ENCODE data around the gene PIP4K2A. TPM values are rescaled to one million over a fixed set of nuclear protein-coding genes. Genes with fewer than 3 reads are reported as not detected.
"Not testable (repeated sequence)": the region's sequence is repeated elsewhere in the genome, so short reads cannot be mapped to it uniquely, and the experiment has no call there.

Gene PIP4K2A
- total RNA-seq: 100 to 1,000 TPM; 161 to 163 TPM

DNA sequence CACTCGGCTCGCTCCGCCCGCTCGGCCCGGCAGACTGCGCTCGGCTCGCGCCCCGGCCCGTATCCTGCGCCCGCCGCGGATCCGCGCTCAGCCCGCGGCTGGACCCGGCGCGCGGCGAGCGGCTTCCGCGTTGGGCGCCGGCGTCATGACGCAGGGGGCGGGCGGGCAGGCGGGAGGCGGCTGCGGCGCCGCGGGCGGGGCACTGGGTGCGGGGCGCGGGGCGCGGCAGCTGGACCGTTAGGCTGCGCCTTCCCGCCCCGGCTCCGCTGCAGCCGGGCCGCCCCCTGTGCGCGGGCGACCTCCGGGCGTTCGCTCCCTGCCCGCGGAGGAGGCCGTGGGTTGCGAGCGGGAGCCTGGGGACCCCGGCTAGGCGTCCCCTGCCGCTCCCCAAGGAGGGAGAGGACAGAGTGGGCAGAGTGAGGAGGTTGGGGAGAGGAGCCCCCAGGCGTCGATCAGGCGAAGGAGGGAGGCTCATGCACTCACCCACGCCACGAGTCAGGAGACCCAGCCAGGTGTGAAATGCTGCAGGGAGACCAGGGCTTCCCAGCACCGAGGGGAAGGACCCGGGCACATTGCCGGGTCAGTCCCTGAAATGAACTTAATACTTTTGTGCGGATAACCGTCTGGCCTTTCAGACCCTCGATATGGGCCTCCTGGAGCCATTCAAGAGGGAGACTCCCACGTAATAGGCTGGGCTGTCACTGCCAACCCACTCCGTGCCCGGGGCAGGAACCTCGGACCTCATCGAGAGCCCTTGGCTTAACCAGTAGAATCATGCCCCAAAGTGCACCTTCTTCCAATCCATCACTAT, at the start of gene PIP4K2A:
TSS of gene PIP4K2A (minus strand) at position 100 of the 811 bp plus-strand sequence. CDS start 252 bp downstream, outside the sequence.
- Mint-ChIP-seq H3K4me3 (peak within 1 kb of the TSS; percentile 91), H3K4me1 (peaks cover 31% of the 10 kb centered on the region), H3K36me3 (ENCODE audit: low read depth) (peaks cover 13% of the 10 kb centered on the region), H3K27me3 (peaks cover 5% of the 10 kb centered on the region), H3K27ac (peak within 1 kb of the TSS; percentile 91), H3K9me3 (no peaks in the 10 kb centered on the region)
- CTCF ChIA-PET: interaction anchor here (0.8 to 1.5 kb wide), 2 partner anchors 10 to 18 kb away, joined by 3 to 4 read pairs; no protein-coding TSS in a partner anchor
- POLR2A ChIA-PET: no interaction called here
- DNase-seq: peak; percentile 75

DNA sequence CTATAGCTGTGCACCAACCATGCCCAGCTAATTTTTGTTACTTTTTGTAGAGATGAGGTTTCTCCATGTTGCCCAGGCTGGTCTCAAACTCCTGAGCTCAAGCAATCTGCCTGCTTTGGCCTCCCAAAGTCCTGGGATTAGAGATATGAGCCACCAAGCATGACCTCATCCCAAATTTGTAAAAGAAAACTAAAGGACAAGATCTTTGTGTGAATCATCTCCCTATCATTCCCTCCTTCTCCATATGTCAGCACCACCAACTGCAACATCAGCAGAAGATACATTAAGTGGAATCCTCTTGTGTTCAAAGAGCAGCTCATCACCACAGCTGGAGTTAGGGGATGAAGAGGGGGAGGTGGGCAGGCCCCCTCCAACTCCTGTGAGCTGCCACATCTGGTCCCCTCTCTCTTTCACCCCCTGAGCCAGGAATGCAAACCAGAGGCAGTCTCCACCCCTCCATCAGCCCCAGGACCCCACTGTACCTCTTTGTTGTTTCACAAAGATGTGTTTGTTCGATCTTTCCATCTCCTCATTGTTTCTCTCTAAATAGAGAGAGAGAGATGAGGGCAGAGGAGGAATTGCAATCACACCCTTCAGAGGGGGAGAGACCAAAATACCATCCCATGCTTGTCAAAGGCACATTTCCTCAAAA, 47.3 kb upstream of the PIP4K2A start:
- ChIA-PET POLR2A (no interaction called here), CTCF (no interaction called here)
- no peak for DNase-seq
- Mint-ChIP-seq H3K27ac (no peak overlapping the region), H3K9me3 (no peaks in the 10 kb centered on the region), H3K4me3 (no peak overlapping the region), H3K4me1 (no peaks in the 10 kb centered on the region), H3K36me3 (ENCODE audit: low read depth) (no peaks in the 10 kb centered on the region), H3K27me3 (no peaks in the 10 kb centered on the region)

DNA sequence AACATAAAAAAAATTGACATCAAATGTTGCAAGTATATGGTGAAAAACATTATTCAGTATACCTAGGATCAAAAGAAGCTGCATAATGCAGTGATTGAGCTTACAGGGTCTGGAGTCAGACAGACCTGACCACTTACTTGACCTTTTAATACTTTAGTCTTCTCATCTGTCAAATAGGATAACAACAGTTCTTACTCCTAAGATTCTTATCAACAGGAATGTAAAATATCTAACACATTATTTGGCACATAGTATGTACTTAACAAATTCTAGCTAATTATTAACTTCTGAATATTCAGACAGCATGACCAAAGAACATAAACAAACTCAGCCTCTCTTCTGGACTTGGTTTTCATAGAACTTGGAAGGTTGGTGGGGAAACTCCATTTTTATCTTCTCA, 45.6 kb upstream of the PIP4K2A start:
- no peak for DNase-seq
- CTCF ChIA-PET: no interaction called here
- Mint-ChIP-seq H3K4me1 (no peaks in the 10 kb centered on the region), H3K4me3 (no peak overlapping the region), H3K27ac (no peak overlapping the region), H3K36me3 (ENCODE audit: low read depth) (no peaks in the 10 kb centered on the region), H3K27me3 (no peaks in the 10 kb centered on the region), H3K9me3 (no peaks in the 10 kb centered on the region)
- POLR2A ChIA-PET: no interaction called here

DNA sequence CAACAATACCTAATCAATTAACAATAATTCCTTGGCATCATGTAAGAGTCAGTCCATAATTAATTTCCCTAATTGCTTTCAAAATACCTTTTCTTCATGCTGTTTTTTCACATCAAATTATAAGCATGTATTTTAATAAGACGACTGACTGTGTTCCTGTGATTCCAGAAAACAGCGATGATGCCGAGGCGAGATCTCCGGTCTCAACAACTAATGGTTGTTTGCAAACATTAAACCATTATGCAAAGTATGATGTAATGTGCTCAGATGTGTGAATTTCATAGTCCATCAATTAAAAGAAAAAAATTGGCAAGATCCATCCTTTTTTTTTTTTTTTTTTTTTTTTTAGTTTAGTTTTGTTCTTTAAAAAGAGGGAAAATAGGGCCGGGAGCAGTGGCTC, 44.5 kb upstream of the PIP4K2A start:
- Mint-ChIP-seq H3K4me1 (no peaks in the 10 kb centered on the region), H3K9me3 (no peaks in the 10 kb centered on the region), H3K27me3 (no peaks in the 10 kb centered on the region), H3K36me3 (ENCODE audit: low read depth) (no peaks in the 10 kb centered on the region), H3K4me3 (no peak overlapping the region), H3K27ac (no peak overlapping the region)
- POLR2A ChIA-PET: no interaction called here
- no peak for DNase-seq
- CTCF ChIA-PET: no interaction called here

DNA sequence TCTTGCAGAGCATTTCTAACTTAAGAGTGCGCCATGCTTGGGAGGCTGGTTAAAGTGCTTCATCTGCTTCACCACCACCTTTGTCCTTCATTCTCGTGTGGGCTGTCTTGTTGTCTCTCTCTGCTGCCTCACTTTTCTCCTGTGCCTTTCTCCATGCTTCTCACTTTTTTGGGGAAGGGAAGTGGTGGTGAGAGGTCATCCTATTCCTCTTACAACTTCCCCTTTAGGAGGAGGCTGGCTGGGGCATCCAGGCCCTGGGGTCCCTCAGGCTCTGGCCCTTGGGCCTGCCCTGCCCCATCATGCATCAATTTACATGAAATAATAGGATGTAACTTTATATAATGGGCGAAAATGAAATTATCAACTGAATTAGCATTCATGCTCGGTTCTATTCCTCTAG, 39.9 kb upstream of the PIP4K2A start:
- ChIA-PET CTCF (no interaction called here), POLR2A (no interaction called here)
- H3K4me1 Mint-ChIP-seq: peaks cover 4% of the 10 kb centered on the region
- H3K36me3 Mint-ChIP-seq (ENCODE audit: low read depth): no peaks in the 10 kb centered on the region
- H3K4me3 Mint-ChIP-seq: no peak overlapping the region
- H3K9me3 Mint-ChIP-seq: no peaks in the 10 kb centered on the region
- DNase-seq: no peak
- no peaks in the 10 kb centered on the region for H3K27me3 Mint-ChIP-seq
- H3K27ac Mint-ChIP-seq: no peak overlapping the region

DNA sequence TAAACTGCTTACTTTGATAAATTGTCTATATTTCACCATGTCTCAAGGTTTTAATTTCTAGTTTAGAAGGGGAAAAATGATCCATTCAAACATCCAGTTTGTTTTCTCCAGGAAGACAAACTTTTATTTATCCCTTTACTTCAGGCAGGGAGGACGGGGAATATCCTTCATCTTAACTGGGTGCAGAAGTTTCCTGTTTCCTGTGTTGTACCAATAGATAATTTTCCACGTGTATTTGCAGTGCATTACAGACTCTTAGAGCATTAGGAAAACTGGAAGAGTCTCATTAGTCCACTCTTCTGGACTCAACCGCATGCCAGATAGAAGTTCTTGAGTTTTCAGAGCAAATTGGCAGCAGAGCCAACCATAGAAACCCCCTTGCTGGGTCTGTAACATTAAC, 39.4 kb upstream of the PIP4K2A start:
- peaks cover 4% of the 10 kb centered on the region for H3K4me1 Mint-ChIP-seq
- no peak for DNase-seq
- H3K9me3 Mint-ChIP-seq: no peaks in the 10 kb centered on the region
- no peak overlapping the region for H3K27ac Mint-ChIP-seq
- no peaks in the 10 kb centered on the region for H3K36me3 Mint-ChIP-seq (ENCODE audit: low read depth)
- ChIA-PET POLR2A (no interaction called here), CTCF (no interaction called here)
- H3K4me3 Mint-ChIP-seq: no peak overlapping the region
- H3K27me3 Mint-ChIP-seq: no peaks in the 10 kb centered on the region

DNA sequence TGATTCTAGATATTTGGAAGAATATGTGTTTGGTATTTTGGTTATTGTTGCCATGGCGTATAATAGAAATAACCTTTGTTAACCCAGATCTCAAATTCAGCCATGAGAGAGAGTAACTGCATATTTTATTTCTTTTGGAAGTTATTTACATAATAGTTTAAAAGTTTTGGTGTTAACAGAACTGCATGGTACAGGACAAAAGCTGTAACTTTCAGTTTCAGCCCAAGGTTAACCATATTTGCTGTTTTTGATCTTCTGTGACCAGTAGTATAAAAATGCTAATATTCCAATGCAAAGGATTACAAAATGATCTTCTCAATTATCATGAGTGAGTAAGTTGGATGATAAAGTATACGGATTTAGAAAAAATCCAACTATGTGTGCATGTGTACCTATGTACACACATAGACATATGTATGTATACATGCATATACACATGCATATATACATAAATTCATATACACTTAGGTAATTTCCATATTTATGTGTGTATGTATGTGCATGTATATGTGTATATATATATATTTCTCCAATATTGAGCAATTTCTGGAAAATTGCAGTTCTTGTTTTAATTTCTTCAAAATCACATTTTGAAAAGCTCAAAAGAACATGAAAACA, 38.0 kb upstream of the PIP4K2A start:
- Mint-ChIP-seq H3K4me3 (no peak overlapping the region), H3K27me3 (no peaks in the 10 kb centered on the region), H3K4me1 (peaks cover 4% of the 10 kb centered on the region), H3K27ac (no peak overlapping the region), H3K9me3 (no peaks in the 10 kb centered on the region), H3K36me3 (ENCODE audit: low read depth) (no peaks in the 10 kb centered on the region)
- CTCF ChIA-PET: no interaction called here
- no peak for DNase-seq
- POLR2A ChIA-PET: no interaction called here

DNA sequence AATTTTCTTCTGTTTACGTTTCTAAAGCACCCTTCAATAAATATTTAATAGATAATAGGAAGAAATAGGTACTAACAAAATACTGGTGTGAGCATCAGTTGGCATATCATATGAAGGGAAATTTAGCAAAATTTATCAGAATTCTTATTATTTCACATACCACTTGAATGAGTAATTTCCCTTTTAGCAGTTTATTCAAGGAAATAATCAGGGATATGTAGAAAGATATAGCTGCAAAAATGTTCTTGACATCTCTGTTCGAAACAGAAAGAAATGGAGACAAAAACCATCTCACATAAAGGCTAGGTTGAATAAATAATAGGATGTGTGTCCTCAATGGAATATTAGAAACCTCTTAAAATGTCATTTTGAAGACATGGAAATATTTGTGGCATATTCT, 35.8 kb upstream of the PIP4K2A start:
- POLR2A ChIA-PET: no interaction called here
- no peaks in the 10 kb centered on the region for H3K36me3 Mint-ChIP-seq (ENCODE audit: low read depth)
- H3K4me3 Mint-ChIP-seq: no peak overlapping the region
- H3K27me3 Mint-ChIP-seq: no peaks in the 10 kb centered on the region
- peaks cover 4% of the 10 kb centered on the region for H3K4me1 Mint-ChIP-seq
- H3K27ac Mint-ChIP-seq: no peak overlapping the region
- CTCF ChIA-PET: no interaction called here
- no peak for DNase-seq
- H3K9me3 Mint-ChIP-seq: no peaks in the 10 kb centered on the region

DNA sequence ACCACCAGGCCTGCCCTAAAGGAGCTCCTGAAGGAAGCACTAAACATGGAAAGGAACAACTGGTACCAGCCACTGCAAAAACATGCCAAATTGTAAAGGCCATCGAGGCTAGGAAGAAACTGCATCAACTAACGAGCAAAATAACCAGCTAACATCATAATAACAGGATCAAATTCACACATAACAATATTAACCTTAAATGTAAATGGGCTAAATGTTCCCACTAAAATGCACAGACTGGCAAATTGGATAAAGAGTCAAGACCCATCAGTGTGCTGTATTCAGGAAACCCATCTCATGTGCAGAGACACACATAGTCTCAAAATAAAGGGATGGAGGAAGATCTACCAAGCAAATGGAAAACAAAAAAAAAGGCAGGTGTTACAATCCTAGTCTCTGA, 30.5 kb upstream of the PIP4K2A start:
- H3K4me1 Mint-ChIP-seq; DNase-seq; CTCF ChIA-PET; H3K27ac Mint-ChIP-seq; H3K36me3 Mint-ChIP-seq (ENCODE audit: low read depth); POLR2A ChIA-PET; H3K27me3 Mint-ChIP-seq; H3K4me3 Mint-ChIP-seq; H3K9me3 Mint-ChIP-seq: not testable (repeated sequence)

DNA sequence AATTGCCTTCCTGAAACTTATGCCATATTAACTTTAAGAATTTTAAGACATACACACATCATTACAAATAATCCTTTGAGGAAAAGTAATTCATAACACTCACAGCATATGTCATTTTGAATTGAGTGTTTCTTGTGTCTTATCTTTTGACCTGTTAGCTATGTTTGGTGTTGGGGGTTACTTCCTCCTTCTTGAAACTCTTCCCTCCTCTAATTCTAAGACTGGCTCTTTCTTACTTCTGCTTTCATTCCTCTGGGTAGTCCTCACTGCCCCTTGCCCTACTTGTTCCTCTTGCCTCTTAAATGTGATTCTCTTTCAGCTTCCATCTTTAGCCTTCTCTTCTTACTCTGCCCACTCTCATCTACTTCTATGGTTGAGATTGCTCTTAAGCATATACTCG, 28.3 kb upstream of the PIP4K2A start:
- no peaks in the 10 kb centered on the region for H3K36me3 Mint-ChIP-seq (ENCODE audit: low read depth)
- POLR2A ChIA-PET: no interaction called here
- no peak overlapping the region for H3K27ac Mint-ChIP-seq
- H3K4me1 Mint-ChIP-seq: no peaks in the 10 kb centered on the region
- DNase-seq: no peak
- H3K27me3 Mint-ChIP-seq: no peaks in the 10 kb centered on the region
- peaks cover 2% of the 10 kb centered on the region for H3K9me3 Mint-ChIP-seq
- CTCF ChIA-PET: interaction anchor here (0.6 to 0.7 kb wide), 2 partner anchors 204 to 1831 kb away, joined by 3 to 5 read pairs; no protein-coding TSS in a partner anchor
- H3K4me3 Mint-ChIP-seq: no peak overlapping the region

DNA sequence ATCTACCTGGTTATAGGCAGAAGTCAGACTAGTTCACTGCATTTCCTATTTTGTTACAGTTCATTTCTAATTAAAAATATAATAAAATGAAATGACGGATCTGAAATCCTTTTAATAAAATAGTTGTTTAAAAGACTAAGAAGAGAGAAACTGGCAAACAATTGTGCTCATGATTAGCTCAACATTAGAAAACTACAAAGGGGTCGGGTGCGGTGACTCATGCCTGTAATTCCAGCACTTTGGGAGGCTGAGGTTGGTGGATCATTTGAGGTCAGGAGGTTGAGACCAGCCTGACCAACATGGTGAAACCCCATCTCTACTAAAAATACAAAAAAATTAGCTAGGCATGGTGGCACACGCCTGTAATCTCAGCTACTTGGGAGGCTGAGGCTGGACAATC, 27.3 kb upstream of the PIP4K2A start:
- H3K4me1 Mint-ChIP-seq; H3K36me3 Mint-ChIP-seq (ENCODE audit: low read depth); H3K4me3 Mint-ChIP-seq; H3K27ac Mint-ChIP-seq; POLR2A ChIA-PET; CTCF ChIA-PET; H3K9me3 Mint-ChIP-seq; DNase-seq; H3K27me3 Mint-ChIP-seq: not testable (repeated sequence)

DNA sequence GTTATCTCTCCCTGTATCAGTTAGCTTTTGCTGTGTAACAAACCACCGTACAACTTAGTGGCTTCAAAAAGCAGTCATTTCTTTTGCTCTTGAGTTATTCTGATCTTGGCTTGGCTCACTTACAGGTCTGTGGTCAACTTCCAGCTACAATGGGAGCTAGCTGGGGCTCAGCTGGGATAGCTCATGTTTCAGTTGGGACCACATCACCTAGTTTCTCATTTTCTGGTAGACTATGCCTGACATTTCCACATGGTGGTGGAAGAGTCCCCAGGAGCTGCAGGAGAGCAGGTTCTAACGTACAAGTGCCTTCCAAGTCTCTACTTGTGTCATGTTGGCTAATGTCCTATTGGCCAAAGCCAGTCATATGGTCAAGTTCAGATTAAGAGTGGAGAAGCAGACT, 25.8 kb upstream of the PIP4K2A start:
- H3K4me3 Mint-ChIP-seq: no peak overlapping the region
- no peaks in the 10 kb centered on the region for H3K36me3 Mint-ChIP-seq (ENCODE audit: low read depth)
- H3K27me3 Mint-ChIP-seq: no peaks in the 10 kb centered on the region
- no peak overlapping the region for H3K27ac Mint-ChIP-seq
- CTCF ChIA-PET: no interaction called here
- DNase-seq: no peak
- POLR2A ChIA-PET: no interaction called here
- H3K9me3 Mint-ChIP-seq: peaks cover 2% of the 10 kb centered on the region
- no peaks in the 10 kb centered on the region for H3K4me1 Mint-ChIP-seq

DNA sequence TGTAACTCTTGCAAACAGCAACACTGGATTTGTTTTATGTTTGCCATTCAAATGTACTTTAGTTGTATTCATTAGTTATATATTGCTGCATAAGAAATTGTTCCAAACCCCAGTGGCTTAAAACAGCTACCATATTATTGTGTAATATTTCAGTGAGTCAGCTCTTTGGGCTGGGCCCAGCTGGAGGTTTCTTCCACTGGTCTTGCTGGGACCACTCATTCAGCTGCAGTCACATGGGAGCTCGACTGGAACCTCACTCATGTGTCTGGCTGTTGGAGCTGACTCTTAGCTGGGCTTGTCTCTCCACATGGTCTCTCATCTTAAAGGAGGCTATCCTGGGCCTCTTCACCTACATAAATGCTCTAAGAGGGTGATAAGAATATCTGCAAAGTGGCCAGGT, 23.2 kb upstream of the PIP4K2A start:
- Mint-ChIP-seq H3K36me3 (ENCODE audit: low read depth) (no peaks in the 10 kb centered on the region), H3K27ac (no peak overlapping the region), H3K4me1 (no peaks in the 10 kb centered on the region), H3K27me3 (no peaks in the 10 kb centered on the region), H3K4me3 (no peak overlapping the region), H3K9me3 (peaks cover 2% of the 10 kb centered on the region)
- POLR2A ChIA-PET: no interaction called here
- DNase-seq: no peak
- CTCF ChIA-PET: interaction anchor here (0.7 kb wide), 1 partner anchor 57 kb away, joined by 5 read pairs; no protein-coding TSS in a partner anchor

All from activated CD4-positive, alpha-beta T cell treated with anti-CD3 and anti-CD28 coated beads, Interleukin-2, amount 10 ng/mL, durations not matched to agents 7 days and 5 days (primary cell).